Aorta (tissue), 5 donors: ENCODE measurements around the gene PRXL2B. TPM values are rescaled to one million over a fixed set of nuclear protein-coding genes. Genes with fewer than 3 reads are reported as not detected.

Experiments used
- ATAC-seq: fragments of 200-7000 bp; cut with Tn5 transposase; one replicate; pipeline ENCODE4 v1.9.1; 2022; ENCODE audit warnings: moderate library complexity; ENCODE audit not compliant: low FRiP score
- DNase-seq, 2 donors: peaks; one replicate each; pipeline ENCODE4 v3.0.0-alpha.2; 2020
- H3K27ac ChIP-seq, 2 donors: one replicate each; pipeline ENCODE4 v1.5.1; 2013; ENCODE audit warnings: low read length in 2 of 2, mild to moderate bottlenecking in 2 of 2, moderate library complexity in 2 of 2, control low read depth in 1 of 2, inconsistent platforms in 1 of 2, low read depth in 1 of 2
- H3K27me3 ChIP-seq, 2 donors: one replicate each; pipeline ENCODE4 v1.6.1; 2013; ENCODE audit warnings: control low read depth in 1 of 2, low read length in 1 of 2, mild to moderate bottlenecking in 1 of 2, moderate library complexity in 1 of 2; ENCODE audit not compliant: insufficient read depth in 2 of 2, control insufficient read depth in 1 of 2
- H3K36me3 ChIP-seq, 2 donors: one replicate each; pipeline ENCODE4 v1.6.1; 2013; ENCODE audit warnings: control low read depth in 1 of 2, low read length in 1 of 2, mild to moderate bottlenecking in 1 of 2; ENCODE audit not compliant: insufficient read depth in 2 of 2, control insufficient read depth in 1 of 2
- H3K4me1 ChIP-seq, 2 donors: one replicate each; pipeline ENCODE4 v1.6.1; 2013; ENCODE audit warnings: low read length in 2 of 2, control low read depth in 1 of 2, mild to moderate bottlenecking in 1 of 2, moderate library complexity in 1 of 2; ENCODE audit not compliant: insufficient read depth in 2 of 2, control insufficient read depth in 1 of 2
- H3K4me3 ChIP-seq, 2 donors: one replicate each; pipeline ENCODE4 v1.5.1; 2013; ENCODE audit warnings: low read length in 2 of 2, control low read depth in 1 of 2, mild to moderate bottlenecking in 1 of 2
- H3K9me3 ChIP-seq: one replicate; pipeline ENCODE4 v1.6.1; 2013; ENCODE audit warnings: mild to moderate bottlenecking, low read length; ENCODE audit not compliant: control insufficient read depth
- WGBS, 2 donors: extraction: QIAGEN DNeasy Blood & Tissue Kit; methylation state at CpG; one replicate each; pipeline ENCODE4 v1.1.7; 2013; 5-methylcytosine and 5-hydroxymethylcytosine counted together
- intact Hi-C, 2 donors: fragments of 100-400 bp; cut with DNase I; formaldehyde crosslinking; loops; one replicate each; pipeline versions ENCODE4 v1.14.2 to v1.15.0; 2022
- polyA plus RNA-seq, 2 donors: library from polyadenylated mRNA; stranded (reverse); fragments of 200-250 nt; gene quantifications; one replicate each; pipeline ENCODE4 v1.2.3, GENCODE V29; 2013
- total RNA-seq, 2 donors: library from RNA; stranded (reverse); fragmentation: NEBNext Ultra II Directional; extraction: Animal tissue kit (Norgen Biotek cat#: 25700); gene quantifications; one replicate each; pipeline ENCODE4 v1.2.1, GENCODE V29; 2021
- donor health status: healthy with polysubstance abuse.
- donor health status: Bipolar disorder and iron deficiency.
- donor health status: DM: no; HTN: no; CAD: no.
- donor health status: DM: no; HTN: no; CAD: no.
- donor health status: DM: yes; HTN: yes; CAD: no.

Gene PRXL2B
- total and polyA plus RNA-seq, 4 donors = 6.4 to 15.1 (median 7.4) TPM

- intact Hi-C loops = loop anchor here in 1 of 2 donors (10.0 kb wide), 2 partner anchors 95 to 455 kb away; no protein-coding TSS in a partner anchor
- H3K9me3 ChIP-seq = peaks cover 2% of the 10 kb centered on the region
- DNase-seq (no peak), ATAC-seq (no peak)
- no peaks in the 10 kb centered on the region for H3K27me3 ChIP-seq
- H3K4me3 ChIP-seq = no peak overlapping the region
- 75 to 79% methylated on average over 26 of the region's 26 CpGs for WGBS, 2 donors
- no peaks in the 10 kb centered on the region for H3K4me1 ChIP-seq
- no peaks in the 10 kb centered on the region for H3K36me3 ChIP-seq
- no peak overlapping the region for H3K27ac ChIP-seq
Measured at GRCh38 chr1:2639607-2640521, 53.3 kb downstream of the PRXL2B start.

DNA sequence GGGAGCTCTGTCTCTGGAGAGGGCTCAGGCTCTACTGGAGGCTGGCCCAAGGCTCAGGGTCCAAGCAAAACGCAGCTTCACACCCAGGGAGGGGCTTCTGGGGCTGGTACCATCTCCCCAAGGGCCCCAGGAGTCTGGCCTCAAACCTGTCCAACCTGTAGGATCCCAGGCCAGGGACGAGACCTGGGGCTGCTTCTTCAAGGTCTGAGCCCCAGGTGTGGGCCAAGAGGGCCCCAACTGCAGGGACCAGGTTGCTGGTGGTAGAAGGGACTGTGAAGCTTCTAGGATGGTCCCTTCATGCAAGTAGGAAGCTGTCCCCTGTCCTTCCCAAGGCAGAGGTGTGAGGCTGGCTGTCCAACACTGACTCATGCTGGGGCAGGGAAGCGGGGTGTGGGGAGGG lies 54.0 kb downstream of the PRXL2B start:
- Histone ChIP-seq H3K27ac (no peak overlapping the region), H3K27me3 (no peaks in the 10 kb centered on the region), H3K9me3 (peaks cover 2% of the 10 kb centered on the region), H3K4me1 (no peaks in the 10 kb centered on the region), H3K36me3 (no peaks in the 10 kb centered on the region), H3K4me3 (no peak overlapping the region)
- intact Hi-C loops = loop anchor here in 1 of 2 donors (10.0 kb wide), 2 partner anchors 96 to 456 kb away; no protein-coding TSS in a partner anchor
- no peak for DNase-seq
- ATAC-seq = no peak
- WGBS, 2 donors = 83 to 90% methylated on average over 3 of the region's 3 CpGs

Other genes starting within 250 kb of the PRXL2B start
- 10 to 100 TPM in 1 of 2 donors, 1 to 10 TPM in 1; 4.7 to 12.0 TPM for gene MORN1, start 195.2 kb upstream of the PRXL2B start, total RNA-seq
- 1 to 10 TPM in 1 of 2 donors, under 1 TPM in 1; 0.50 to 9.0 TPM for gene MORN1, start 195.2 kb upstream of the PRXL2B start, polyA plus RNA-seq
- 10 to 100 TPM; 91.0 to 99.8 TPM for gene RER1, start 194.9 kb upstream of the PRXL2B start, total RNA-seq
- 10 to 100 TPM; 41.1 to 75.8 TPM for gene RER1, start 194.9 kb upstream of the PRXL2B start, polyA plus RNA-seq
- 10 to 100 TPM in 1 of 2 donors, 1 to 10 TPM in 1; 9.8 to 13.1 TPM for gene PEX10, start 174.2 kb upstream of the PRXL2B start, total RNA-seq
- gene PEX10, start 174.2 kb upstream of the PRXL2B start, polyA plus RNA-seq = 10 to 100 TPM in 1 of 2 donors, 1 to 10 TPM in 1; 4.0 to 15.3 TPM
- 1 to 10 TPM in 1 of 2 donors, under 1 TPM in 1; 0.71 to 1.6 TPM for gene PLCH2, start 110.5 kb upstream of the PRXL2B start, total RNA-seq
- not detected for gene PLCH2, start 110.5 kb upstream of the PRXL2B start, polyA plus RNA-seq
- 10 to 100 TPM; 19.6 to 28.2 TPM for gene PANK4, start 60.2 kb upstream of the PRXL2B start, total RNA-seq
- 10 to 100 TPM in 1 of 2 donors, 1 to 10 TPM in 1; 5.5 to 22.2 TPM for gene PANK4, start 60.2 kb upstream of the PRXL2B start, polyA plus RNA-seq
- gene HES5, start 56.5 kb upstream of the PRXL2B start, total RNA-seq = 1 to 10 TPM in 1 of 2 donors, under 1 TPM in 1; 0.36 to 2.1 TPM
- not detected for gene HES5, start 56.5 kb upstream of the PRXL2B start, polyA plus RNA-seq
- 10 to 100 TPM; 33.9 to 89.1 TPM for gene TNFRSF14, start 30.4 kb upstream of the PRXL2B start, total RNA-seq
- gene TNFRSF14, start 30.4 kb upstream of the PRXL2B start, polyA plus RNA-seq = 100 to 1,000 TPM in 1 of 2 donors, 10 to 100 TPM in 1; 55.7 to 137 TPM
- gene MMEL1, start 46.2 kb downstream of the PRXL2B start, total RNA-seq = 1 to 10 TPM in 1 of 2 donors, under 1 TPM in 1; 0.94 to 2.4 TPM
- gene MMEL1, start 46.2 kb downstream of the PRXL2B start, polyA plus RNA-seq = 1 to 10 TPM in 1 of 2 donors, under 1 TPM in 1; 0.63 to 1.8 TPM
- gene TTC34, start 214.9 kb downstream of the PRXL2B start, total RNA-seq = 1 to 10 TPM in 1 of 2 donors, under 1 TPM in 1; 0.55 to 1.3 TPM
- gene TTC34, start 214.9 kb downstream of the PRXL2B start, polyA plus RNA-seq = under 1 TPM in 1 of 2 donors, not detected in 1; 0.95 TPM